GM10847 (cell line): ENCODE results near the gene EXPH5.

ENCODE experiments used
- POLR2A ChIP-seq: IDR thresholded peaks from 2 replicates; pipeline ENCODE4 v1.6.1; 2011; ENCODE audit not compliant: insufficient read length; ENCODE audit errors: extremely low read depth

The EXPH5 gene

GRCh38 chr11:108593214-108593922 lies at the start of gene EXPH5:
TSS of gene EXPH5 (minus strand) at chr11:108593768. CDS start at chr11:108593536, 232 bp downstream.
- TF ChIP-seq POLR2A = no peak

GRCh38 chr11:108639146-108639545 lies 45.6 kb upstream of the EXPH5 start:
- no peak for TF ChIP-seq POLR2A

GRCh38 chr11:108636222-108636621 lies 42.7 kb upstream of the EXPH5 start:
- TF ChIP-seq POLR2A = no peak

GRCh38 chr11:108635106-108635505 lies 41.5 kb upstream of the EXPH5 start:
- no peak for TF ChIP-seq POLR2A

GRCh38 chr11:108632041-108632704 lies 38.6 kb upstream of the EXPH5 start:
- no peak for TF ChIP-seq POLR2A

GRCh38 chr11:108629274-108629673 lies 35.7 kb upstream of the EXPH5 start:
- TF ChIP-seq POLR2A = no peak

GRCh38 chr11:108628812-108629211 lies 35.2 kb upstream of the EXPH5 start:
- TF ChIP-seq POLR2A = no peak

GRCh38 chr11:108628326-108628725 lies 34.8 kb upstream of the EXPH5 start:
- TF ChIP-seq POLR2A = no peak

GRCh38 chr11:108624196-108624925 lies 30.8 kb upstream of the EXPH5 start:
- TF ChIP-seq POLR2A = no peak

GRCh38 chr11:108622341-108622740 lies 28.8 kb upstream of the EXPH5 start:
- TF ChIP-seq POLR2A = no peak

- no peak for TF ChIP-seq POLR2A
These were observed 27.6 kb upstream of the EXPH5 start for GRCh38 chr11:108620958-108621772.

- no peak for TF ChIP-seq POLR2A
These were observed 25.0 kb upstream of the EXPH5 start for GRCh38 chr11:108618529-108618928.

- no peak for TF ChIP-seq POLR2A
These were observed 23.5 kb upstream of the EXPH5 start for GRCh38 chr11:108617055-108617454.

- TF ChIP-seq POLR2A = no peak
These were observed 23.0 kb upstream of the EXPH5 start for GRCh38 chr11:108616549-108616948.

- TF ChIP-seq POLR2A = no peak
These were observed 20.5 kb upstream of the EXPH5 start for GRCh38 chr11:108614086-108614485.

GRCh38 chr11:108609682-108610081 lies 16.1 kb upstream of the EXPH5 start:
- no peak for TF ChIP-seq POLR2A

GRCh38 chr11:108608548-108608947 lies 15.0 kb upstream of the EXPH5 start:
- no peak for TF ChIP-seq POLR2A
